ENCODE data around the gene TBC1D3B. TPM values are rescaled to one million over a fixed set of nuclear protein-coding genes. Genes with fewer than 3 reads are reported as not detected.
"Not testable (repeated sequence)": the region's sequence is repeated elsewhere in the genome, so short reads cannot be mapped to it uniquely, and the experiment has no call there.

The TBC1D3B gene
- total RNA-seq, 2 experiments from 2014 or later: 6.7 to 8.1 TPM

DNA sequence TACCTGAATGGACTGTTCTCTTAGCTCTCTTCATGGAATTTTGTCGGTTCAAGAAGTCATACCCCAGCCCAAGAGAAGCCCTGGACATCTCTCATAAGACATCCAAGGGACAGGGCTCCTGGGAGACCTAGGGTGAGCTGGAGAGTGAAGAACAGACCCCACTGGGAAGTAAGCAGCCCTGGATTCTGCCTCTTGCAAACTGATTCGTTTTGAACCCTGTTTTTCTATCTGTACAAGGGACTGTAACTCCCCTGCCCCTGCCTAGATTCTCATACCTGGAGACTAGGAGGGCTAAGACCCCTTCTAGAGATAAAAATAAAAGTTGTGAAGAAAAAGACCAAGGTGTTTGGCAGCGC lies 19.7 kb upstream of the TBC1D3B start:
- peaks cover 64% of the 10 kb centered on the region for H3K4me1 Mint-ChIP-seq (ENCODE audit: low read depth)
- no peak for DNase-seq
- no peak overlapping the region for H3K4me3 Mint-ChIP-seq
- POLR2A ChIA-PET: interaction anchor here (0.6 kb wide), 1 partner anchor 8 kb away, joined by 3 read pairs; no protein-coding TSS in a partner anchor
- no peak for ATAC-seq
- CTCF ChIA-PET: interaction anchor here (1.3 kb wide), 2 partner anchors 42 to 287 kb away, joined by 3 to 4 read pairs; no protein-coding TSS in a partner anchor
- peaks cover 23% of the 10 kb centered on the region for H3K27me3 Mint-ChIP-seq (ENCODE audit: low read depth)
- no peaks in the 10 kb centered on the region for H3K9me3 Mint-ChIP-seq (ENCODE audit: insufficient read depth)
- H3K36me3 Mint-ChIP-seq (ENCODE audit: low read depth): no peaks in the 10 kb centered on the region
- H3K27ac Mint-ChIP-seq: no peak overlapping the region

DNA sequence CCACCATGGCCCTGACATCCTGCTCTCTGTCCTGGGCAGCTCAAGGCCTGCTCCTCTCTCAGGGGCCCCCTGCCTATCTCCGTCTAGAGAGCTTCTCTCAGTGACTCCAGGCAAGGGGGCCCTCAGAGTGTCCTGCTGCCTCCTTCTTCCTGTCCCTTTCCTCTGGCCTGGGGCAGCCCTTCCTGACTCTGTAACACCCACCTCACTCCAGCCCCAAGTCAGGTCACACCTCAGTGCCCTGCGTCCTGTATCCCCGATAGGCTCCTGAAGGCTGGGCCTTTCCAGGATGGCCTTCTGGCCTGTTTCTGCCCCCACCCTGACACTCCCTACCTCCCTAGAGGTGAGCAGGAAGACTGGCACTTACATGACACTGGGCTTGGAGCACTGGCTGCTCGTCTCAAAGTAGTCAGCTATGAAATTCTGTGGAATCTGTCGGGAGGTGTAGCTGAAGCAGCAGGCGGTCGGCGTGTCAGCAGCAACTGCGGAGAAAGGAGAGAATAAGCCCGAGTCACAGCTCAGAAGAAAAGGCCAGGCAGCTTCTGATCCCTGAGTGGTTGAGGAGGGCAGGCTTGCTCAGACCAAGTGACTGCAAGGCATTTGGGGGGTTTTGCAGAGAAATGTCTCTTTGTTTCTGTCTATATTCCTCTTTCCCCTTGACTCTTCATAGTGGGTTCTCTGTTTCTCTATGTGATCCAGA lies 19.1 kb upstream of the TBC1D3B start:
- DNase-seq (peak; percentile 17), ATAC-seq (no peak)
- H3K4me1 Mint-ChIP-seq (ENCODE audit: low read depth): peaks cover 68% of the 10 kb centered on the region
- ChIA-PET CTCF (interaction anchor here (1.3 kb wide), 1 partner anchor 42 kb away, joined by 3 read pairs; no protein-coding TSS in a partner anchor), POLR2A (no interaction called here)
- no peak overlapping the region for H3K27ac Mint-ChIP-seq
- H3K27me3 Mint-ChIP-seq (ENCODE audit: low read depth): peaks cover 23% of the 10 kb centered on the region
- H3K9me3 Mint-ChIP-seq (ENCODE audit: insufficient read depth): no peaks in the 10 kb centered on the region
- H3K4me3 Mint-ChIP-seq: no peak overlapping the region
- H3K36me3 Mint-ChIP-seq (ENCODE audit: low read depth): no peaks in the 10 kb centered on the region

DNA sequence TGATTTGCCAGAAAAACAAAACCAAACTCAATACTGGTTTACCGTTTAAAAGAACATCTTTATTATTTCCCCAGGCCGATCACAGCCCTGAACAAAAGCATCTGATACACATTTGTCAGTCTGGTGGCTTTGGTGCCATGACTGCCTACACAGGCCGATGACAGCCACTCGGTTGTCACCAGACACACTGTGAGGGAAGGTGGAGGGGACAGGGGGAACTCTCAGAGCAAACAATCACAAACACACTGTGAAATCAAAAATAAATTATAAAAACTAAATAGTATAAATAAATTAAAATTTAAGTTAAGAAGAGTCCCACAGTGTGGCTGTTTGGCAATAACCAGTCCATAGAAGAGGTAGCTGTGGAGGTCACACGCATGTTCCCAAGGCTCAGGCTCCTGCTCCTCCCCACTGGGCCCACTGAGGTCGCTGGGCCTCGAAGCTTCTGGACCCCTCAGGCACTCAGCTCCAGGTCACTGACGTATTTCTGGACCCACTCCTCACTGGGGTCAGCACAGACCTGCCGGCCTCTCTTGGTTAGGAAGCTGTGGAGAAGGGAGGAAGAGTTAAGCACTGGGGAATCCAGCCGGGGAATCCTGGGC lies 18.5 kb upstream of the TBC1D3B start:
- H3K4me3 Mint-ChIP-seq; H3K36me3 Mint-ChIP-seq (ENCODE audit: low read depth); CTCF ChIA-PET; H3K27ac Mint-ChIP-seq; POLR2A ChIA-PET; H3K9me3 Mint-ChIP-seq (ENCODE audit: insufficient read depth); ATAC-seq: not testable (repeated sequence)
- Mint-ChIP-seq H3K27me3 (ENCODE audit: low read depth) (peaks cover 23% of the 10 kb centered on the region), H3K4me1 (ENCODE audit: low read depth) (peaks cover 68% of the 10 kb centered on the region)
- DNase-seq: peak; percentile 18

DNA sequence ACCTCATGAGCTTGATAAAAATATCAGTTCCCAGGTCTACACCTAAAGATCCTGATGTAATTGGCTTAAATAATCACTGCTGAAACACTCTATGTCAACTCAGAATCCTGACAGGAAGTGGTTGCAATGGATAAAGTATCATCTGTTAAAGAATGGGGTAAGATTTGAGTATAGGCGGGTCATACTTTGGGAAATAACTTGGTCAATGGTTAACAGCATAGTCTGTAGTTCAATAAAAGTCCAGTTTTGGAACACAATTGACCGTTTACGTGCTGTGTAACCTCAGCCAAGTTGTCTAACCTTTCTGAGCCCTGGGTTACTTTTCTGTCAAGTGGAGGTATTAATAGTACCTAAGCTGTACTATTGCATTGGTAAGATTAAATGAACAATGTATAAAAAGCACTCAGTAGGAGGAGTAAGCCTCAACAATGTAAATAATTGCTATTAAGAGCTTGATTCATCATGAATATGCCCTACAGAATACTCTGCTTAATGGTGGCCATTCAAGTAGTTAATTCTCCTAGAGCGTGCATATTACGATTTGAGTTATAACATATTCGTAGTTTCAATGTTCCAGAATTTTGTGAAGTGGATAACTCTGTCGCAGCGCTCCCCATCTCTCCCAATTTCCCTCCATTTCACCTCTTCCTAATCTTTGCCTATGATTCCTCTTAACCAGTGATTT lies 17.9 kb upstream of the TBC1D3B start:
- ATAC-seq; H3K27ac Mint-ChIP-seq; H3K9me3 Mint-ChIP-seq (ENCODE audit: insufficient read depth); DNase-seq; POLR2A ChIA-PET; H3K4me3 Mint-ChIP-seq; H3K36me3 Mint-ChIP-seq (ENCODE audit: low read depth): not testable (repeated sequence)
- CTCF ChIA-PET: interaction anchor here (1.4 kb wide), 1 partner anchor 11 kb away, joined by 3 read pairs; no protein-coding TSS in a partner anchor
- Mint-ChIP-seq H3K27me3 (ENCODE audit: low read depth) (peaks cover 24% of the 10 kb centered on the region), H3K4me1 (ENCODE audit: low read depth) (peaks cover 65% of the 10 kb centered on the region)

DNA sequence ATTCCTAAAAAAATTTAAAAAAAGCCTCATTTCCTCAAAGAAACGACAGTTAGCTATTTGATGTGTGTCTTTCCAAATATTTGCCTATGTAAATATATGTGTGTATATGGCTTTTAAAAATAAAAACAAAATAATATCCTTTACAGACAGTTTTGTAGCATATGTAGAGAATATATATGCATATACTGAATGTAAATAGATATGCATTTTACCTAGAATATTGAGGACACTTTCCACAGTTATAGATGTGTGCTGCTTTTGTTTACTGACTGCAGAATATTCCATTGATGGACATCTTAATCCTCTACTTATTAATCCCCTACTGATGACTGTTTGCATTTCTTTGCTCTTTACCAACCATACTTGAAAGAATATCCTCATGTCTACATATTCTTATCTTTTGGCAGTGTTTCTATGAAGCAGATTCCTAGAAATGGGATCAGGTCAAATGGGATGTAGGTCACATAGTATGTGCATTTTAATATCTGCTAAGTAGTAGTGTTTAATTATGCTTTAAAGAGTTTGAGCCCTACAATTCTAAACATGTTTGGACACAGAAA lies 16.9 kb upstream of the TBC1D3B start:
- no peak overlapping the region for H3K4me3 Mint-ChIP-seq
- H3K4me1 Mint-ChIP-seq (ENCODE audit: low read depth): peaks cover 64% of the 10 kb centered on the region
- no peaks in the 10 kb centered on the region for H3K9me3 Mint-ChIP-seq (ENCODE audit: insufficient read depth)
- H3K36me3 Mint-ChIP-seq (ENCODE audit: low read depth): no peaks in the 10 kb centered on the region
- no peak overlapping the region for H3K27ac Mint-ChIP-seq
- DNase-seq (no peak), ATAC-seq (no peak)
- POLR2A ChIA-PET: no interaction called here
- H3K27me3 Mint-ChIP-seq (ENCODE audit: low read depth): peaks cover 19% of the 10 kb centered on the region
- CTCF ChIA-PET: interaction anchor here (1.4 to 1.5 kb wide), 2 partner anchors 10 to 224 kb away, joined by 3 to 4 read pairs; no protein-coding TSS in a partner anchor

DNA sequence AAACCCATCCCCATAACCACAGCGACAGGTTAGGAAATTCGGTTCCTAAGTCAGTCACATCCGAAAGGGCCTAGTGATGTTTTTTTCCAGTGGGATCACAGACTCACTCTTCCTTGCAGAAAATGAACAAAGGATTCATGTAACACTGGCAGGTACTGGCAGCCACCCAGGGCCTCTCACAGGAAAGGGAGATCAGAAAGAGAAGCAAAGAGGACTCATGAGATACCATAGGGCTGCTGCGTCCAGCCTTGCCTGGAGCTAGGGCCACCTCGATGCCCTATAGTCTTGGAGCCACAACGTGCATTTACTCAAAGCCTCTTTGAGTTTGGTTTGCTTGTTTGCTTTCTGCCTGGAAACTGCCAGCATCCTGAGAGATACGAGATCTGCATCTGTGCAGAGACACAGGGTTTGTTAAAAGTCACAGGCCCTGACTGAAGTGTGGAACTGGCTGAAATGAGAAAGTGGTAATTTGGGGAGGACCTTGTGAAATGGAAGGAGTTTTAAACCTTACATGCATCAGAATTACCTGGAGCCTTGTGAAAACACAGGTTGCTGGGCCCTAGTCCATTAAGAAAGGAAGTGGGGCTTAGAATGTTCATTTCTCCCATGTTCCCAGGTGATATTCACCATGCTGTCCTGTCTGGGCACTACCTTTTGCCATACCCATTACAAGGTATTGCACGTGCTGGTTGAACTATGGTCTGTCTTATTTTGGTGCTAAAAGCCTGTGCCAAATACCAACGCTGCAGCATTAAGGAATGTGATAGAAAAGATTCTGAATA lies 14.3 kb upstream of the TBC1D3B start:
- H3K27me3 Mint-ChIP-seq (ENCODE audit: low read depth): peaks cover 13% of the 10 kb centered on the region
- H3K4me3 Mint-ChIP-seq; H3K36me3 Mint-ChIP-seq (ENCODE audit: low read depth); H3K9me3 Mint-ChIP-seq (ENCODE audit: insufficient read depth); CTCF ChIA-PET; ATAC-seq; DNase-seq; POLR2A ChIA-PET: not testable (repeated sequence)
- H3K27ac Mint-ChIP-seq: peak overlapping the region; percentile 35
- peaks cover 61% of the 10 kb centered on the region for H3K4me1 Mint-ChIP-seq (ENCODE audit: low read depth)

DNA sequence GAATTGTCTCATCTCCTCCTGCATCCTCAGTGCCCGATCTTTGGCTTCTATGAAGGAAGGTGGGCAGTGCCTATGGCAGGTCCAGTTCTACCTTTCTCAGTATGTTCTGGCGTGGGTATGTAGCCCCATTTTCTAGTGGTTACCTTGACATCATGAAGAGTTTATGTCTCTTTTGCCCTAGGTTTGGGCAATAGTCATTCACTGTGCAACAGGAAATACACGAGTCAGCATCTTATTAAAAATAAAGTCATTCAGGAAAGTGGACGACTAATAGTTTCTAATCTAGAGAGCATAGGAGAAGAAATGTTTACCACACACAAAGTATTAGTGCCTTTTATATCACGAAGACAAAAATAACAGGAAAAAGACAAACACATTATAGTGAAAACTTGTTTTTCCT lies 13.6 kb upstream of the TBC1D3B start:
- POLR2A ChIA-PET; H3K27me3 Mint-ChIP-seq (ENCODE audit: low read depth); ATAC-seq; DNase-seq; CTCF ChIA-PET; H3K4me3 Mint-ChIP-seq; H3K9me3 Mint-ChIP-seq (ENCODE audit: insufficient read depth); H3K36me3 Mint-ChIP-seq (ENCODE audit: low read depth): not testable (repeated sequence)
- peak overlapping the region; percentile 55 for H3K27ac Mint-ChIP-seq
- H3K4me1 Mint-ChIP-seq (ENCODE audit: low read depth): peaks cover 57% of the 10 kb centered on the region

DNA sequence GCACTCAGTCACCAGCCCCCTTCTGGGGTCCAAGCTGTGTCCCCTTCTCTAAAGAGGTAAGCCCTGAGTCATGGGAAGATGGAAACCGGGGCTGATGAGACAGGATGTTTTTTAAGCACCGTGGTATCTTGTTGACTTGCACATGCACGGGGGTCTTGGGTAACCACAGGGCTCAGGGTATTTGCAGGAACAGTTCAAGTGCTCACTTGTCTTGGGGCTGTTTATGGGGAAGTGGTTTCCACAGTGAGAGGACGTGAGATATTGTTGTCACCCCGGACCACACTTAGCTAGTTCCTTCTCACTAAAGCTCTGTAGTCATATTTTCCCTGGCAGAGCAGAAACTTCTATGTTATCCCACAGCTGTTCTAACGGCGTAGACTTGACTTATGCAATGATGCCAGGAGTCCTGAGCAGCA lies 12.5 kb upstream of the TBC1D3B start:
- Mint-ChIP-seq H3K4me1 (ENCODE audit: low read depth) (peaks cover 57% of the 10 kb centered on the region), H3K27ac (peak overlapping the region; percentile 80), H3K4me3 (peak overlapping the region; percentile 43), H3K9me3 (ENCODE audit: insufficient read depth) (no peaks in the 10 kb centered on the region), H3K36me3 (ENCODE audit: low read depth) (no peaks in the 10 kb centered on the region), H3K27me3 (ENCODE audit: low read depth) (peaks cover 14% of the 10 kb centered on the region)
- peak; percentile 85 for ATAC-seq
- CTCF ChIA-PET: interaction anchor here (1.3 to 1.5 kb wide), 2 partner anchors 14 to 40 kb away, joined by 4 to 5 read pairs; no protein-coding TSS in a partner anchor
- POLR2A ChIA-PET: interaction anchor here (0.8 kb wide), 1 partner anchor 8 kb away, joined by 3 read pairs; the partner anchor contains the start of genes CCL3L1 and CCL3L3
- peak; percentile 81 for DNase-seq

DNA sequence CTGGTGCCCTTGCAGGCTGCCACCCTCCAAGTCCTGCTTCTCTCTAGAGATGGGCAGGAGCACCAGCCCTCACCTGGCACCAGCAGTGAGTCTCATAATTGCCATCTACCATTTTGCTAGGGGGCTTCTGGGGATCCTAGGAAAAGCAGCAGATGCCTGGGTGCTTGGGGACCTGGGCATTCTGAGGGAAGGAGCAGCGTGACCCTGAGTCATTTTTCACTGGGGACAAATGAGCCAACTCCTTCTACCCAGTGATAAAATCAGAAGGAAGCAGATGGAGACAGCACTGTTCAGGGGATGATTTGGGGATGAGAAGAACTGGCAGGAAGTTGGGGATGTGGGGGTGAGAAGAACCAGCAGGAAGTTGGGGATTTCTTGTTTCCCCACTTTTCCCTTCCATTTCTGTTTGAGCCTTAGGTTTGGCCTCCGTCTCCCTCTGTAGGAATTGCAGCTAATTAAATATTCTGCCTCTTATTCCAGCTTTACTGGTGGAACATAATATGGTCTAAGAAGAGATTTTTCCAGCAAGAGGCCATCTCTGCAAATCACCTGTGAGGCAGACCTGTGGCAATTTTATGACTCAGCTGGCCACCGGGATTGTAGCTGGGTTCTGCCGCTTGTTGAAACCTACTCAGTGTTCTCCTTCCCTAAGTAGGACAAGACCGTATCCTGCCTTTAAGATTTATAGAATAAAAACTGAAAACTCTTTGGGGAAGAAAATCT lies 11.7 kb upstream of the TBC1D3B start:
- H3K27me3 Mint-ChIP-seq (ENCODE audit: low read depth): peaks cover 11% of the 10 kb centered on the region
- H3K4me3 Mint-ChIP-seq: peak overlapping the region; percentile 43
- POLR2A ChIA-PET: interaction anchor here (0.8 kb wide), 1 partner anchor 8 kb away, joined by 3 read pairs; the partner anchor contains the start of genes CCL3L1 and CCL3L3
- peaks cover 57% of the 10 kb centered on the region for H3K4me1 Mint-ChIP-seq (ENCODE audit: low read depth)
- H3K27ac Mint-ChIP-seq: peak overlapping the region; percentile 80
- not testable (repeated sequence) for DNase-seq; H3K9me3 Mint-ChIP-seq (ENCODE audit: insufficient read depth); H3K36me3 Mint-ChIP-seq (ENCODE audit: low read depth)
- ATAC-seq: peak; percentile 9
- CTCF ChIA-PET: interaction anchor here (0.9 to 1.5 kb wide), 3 partner anchors 14 to 295 kb away, joined by 3 to 5 read pairs (median 4); no protein-coding TSS in a partner anchor

DNA sequence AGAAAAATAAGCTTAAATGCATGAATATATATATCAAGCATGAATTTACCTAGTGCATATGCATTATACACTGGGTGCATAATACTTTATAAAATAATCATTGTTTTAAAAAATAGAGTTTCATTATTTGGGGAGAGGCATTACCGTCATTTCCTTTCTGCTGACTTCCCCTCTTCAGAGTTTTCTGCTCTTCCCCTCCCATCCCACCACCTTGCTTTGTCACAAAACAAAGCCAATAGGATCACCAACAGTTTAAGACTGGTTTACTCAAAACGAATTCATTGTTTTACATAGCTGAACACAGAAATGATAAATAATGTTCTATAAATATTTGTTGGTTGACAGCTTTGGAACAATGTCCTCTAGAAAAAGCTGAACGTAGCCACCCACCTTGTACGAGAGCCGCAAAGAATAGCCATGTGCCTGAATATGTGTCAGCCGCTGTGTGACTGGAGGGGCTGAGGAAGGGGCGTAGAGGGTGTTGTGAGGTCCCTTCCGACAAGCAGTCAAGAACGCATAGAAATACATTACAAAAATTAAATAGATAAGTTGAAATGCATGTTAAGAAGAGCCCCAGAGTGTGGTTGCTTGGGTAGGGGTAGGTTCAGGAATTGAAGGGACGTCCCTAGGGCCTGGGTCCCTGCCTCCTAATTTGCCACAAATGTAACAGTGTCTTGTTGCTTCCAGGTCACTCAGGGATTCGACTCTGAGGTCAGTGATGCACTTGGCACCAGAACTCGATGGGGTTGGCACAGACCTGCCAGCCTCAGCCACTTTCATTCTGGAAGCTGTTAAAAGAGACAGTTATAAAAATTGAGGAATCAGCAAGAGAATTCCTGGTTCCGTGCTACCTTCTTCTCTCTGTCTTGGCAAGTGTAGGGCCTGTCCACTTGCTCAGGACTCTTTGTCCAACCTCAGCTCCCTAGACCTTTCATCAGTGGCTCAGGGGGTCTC lies 10.7 kb upstream of the TBC1D3B start:
- H3K27ac Mint-ChIP-seq: peak overlapping the region; percentile 76
- peaks cover 17% of the 10 kb centered on the region for H3K27me3 Mint-ChIP-seq (ENCODE audit: low read depth)
- H3K9me3 Mint-ChIP-seq (ENCODE audit: insufficient read depth); POLR2A ChIA-PET; DNase-seq; H3K36me3 Mint-ChIP-seq (ENCODE audit: low read depth); ATAC-seq; H3K4me3 Mint-ChIP-seq: not testable (repeated sequence)
- CTCF ChIA-PET: interaction anchor here (0.9 kb wide), 1 partner anchor 296 kb away, joined by 3 read pairs; no protein-coding TSS in a partner anchor
- H3K4me1 Mint-ChIP-seq (ENCODE audit: low read depth): peaks cover 48% of the 10 kb centered on the region

Data from activated CD8-positive, alpha-beta T cell treated with anti-CD3 and anti-CD28 coated beads, Interleukin-2, amount 10 ng/mL, durations not matched to agents 7 days and 5 days (primary cell).